ENCODE results near the gene LRFN2. TPM values are rescaled to one million over a fixed set of nuclear protein-coding genes. Genes with fewer than 3 reads are reported as not detected.

LRFN2 gene
- total and polyA plus RNA-seq, 2 of the 8 experiments (the other 6 are each of a cell fraction or from before 2014, with no cell fraction given) = 2.3 TPM

- no peak overlapping the region for H3K9ac ChIP-seq (replicated peaks in 1 of 4; ENCODE audit: extremely low read depth in 1 of 4, low read depth in 3 of 4, low read length in 3 of 4)
- H2BK15ac ChIP-seq (ENCODE audit: low read length) = no peak overlapping the region
- no peaks in the 10 kb centered on the region for H4K20me1 ChIP-seq (replicated peaks in 1 of 2; ENCODE audit: control insufficient read depth in 1 of 2, insufficient read depth in 2 of 2, low read length in 2 of 2)
- no peaks in the 10 kb centered on the region for H3K79me2 ChIP-seq (ENCODE audit: control insufficient read depth in 1 of 2, insufficient read depth in 2 of 2, low read length in 2 of 2)
- H3K9me3 ChIP-seq (ENCODE audit: insufficient read depth in 2 of 2, low read depth in 1 of 2, low read length in 1 of 2) = no peaks in the 10 kb centered on the region
- no peak overlapping the region for H4K8ac ChIP-seq (ENCODE audit: extremely low read depth, insufficient read depth, low read length)
- no peaks in the 10 kb centered on the region for H3K27me3 ChIP-seq (replicated peaks in 1 of 4; ENCODE audit: control insufficient read depth in 3 of 4, extremely low read depth in 1 of 4, insufficient read depth in 3 of 4, low read length in 3 of 4)
- no peak overlapping the region for H3K23ac ChIP-seq (ENCODE audit: insufficient read length)
- H3K23me2 ChIP-seq (ENCODE audit: low read depth, low read length) = no peaks in the 10 kb centered on the region; the same call in 1 of the 2 replicates
- peak overlapping the region; percentile 37; the same call in 1 of the 2 replicates for H2BK20ac ChIP-seq (ENCODE audit: low read length)
- H3K18ac ChIP-seq (ENCODE audit: extremely low read depth, low read length) = peak overlapping the region; percentile 63
- no peaks in the 10 kb centered on the region; the same call in 1 of the 2 replicates for H3K79me1 ChIP-seq (ENCODE audit: low read depth, low read length)
- peak overlapping the region; percentile 12 for H4K91ac ChIP-seq (replicated peaks; ENCODE audit: insufficient read length, low read length)
- no peak for DNase-seq (ENCODE audit: low read depth in 1 of 2, low spot score in 2 of 2)
- no peak overlapping the region for H4K5ac ChIP-seq (ENCODE audit: insufficient read length, low read depth, low read length)
- no peak overlapping the region; the same call in 1 of the 2 replicates for H2BK12ac ChIP-seq (ENCODE audit: low read depth, low read length)
- no peak for FAIRE-seq
- H3K56ac ChIP-seq (replicated peaks; ENCODE audit: insufficient read length, low read depth, low read length) = no peak overlapping the region
- H3K4ac ChIP-seq (replicated peaks; ENCODE audit: insufficient read length, low read depth, low read length) = no peak overlapping the region
- H2BK120ac ChIP-seq (replicated peaks; ENCODE audit: low read depth, low read length) = no peak overlapping the region
- H3K4me3 ChIP-seq (ENCODE audit: extremely low read depth in 1 of 4, insufficient read depth in 2 of 4, low read depth in 3 of 4, low read length in 4 of 4) = peak overlapping the region in 1 of 4 experiments; percentile 34; a peak in 1 of 8 replicates
- peak overlapping the region; percentile 62 to 68; a peak in 3 of 4 replicates for H3K4me2 ChIP-seq (ENCODE audit: insufficient read depth in 1 of 2, low read depth in 2 of 2, low read length in 2 of 2)
- CTCF ChIA-PET (ENCODE audit: partially characterized antibody) = interaction anchor here (0.9 to 1.8 kb wide), 5 partner anchors 12 to 239 kb away, joined by 3 to 7 read pairs (median 3); no protein-coding TSS in a partner anchor
- H3K36me3 ChIP-seq (ENCODE audit: control insufficient read depth in 2 of 4, insufficient read depth in 4 of 4, low read length in 3 of 4) = no peaks in the 10 kb centered on the region
- POLR2A ChIA-PET (ENCODE audit: partially characterized antibody) = no interaction called here
- H3K4me1 ChIP-seq (replicated peaks in 1 of 4; ENCODE audit: control insufficient read depth in 3 of 4, insufficient read depth in 4 of 4, low read length in 3 of 4) = peaks cover 14 to 40% (median 32%) of the 10 kb centered on the region in 4 experiments
- H3K27ac ChIP-seq (ENCODE audit: low read depth, low read length) = no peak overlapping the region
- 65% methylated on average over 6 of the region's 6 CpGs; no CpG with 5 or more reads in 1 of the 2 experiments for WGBS, 2 experiments (ENCODE audit: extremely low coverage in 1 of 2, insufficient coverage in 1 of 2, insufficient read length in 1 of 2, insufficient replicate concordance in 2 of 2, low coverage in 1 of 2, low lambda C conversion rate in 2 of 2, missing lambda C conversion rate in 1 of 2)
- H2AFZ ChIP-seq (ENCODE audit: low read length) = no peak overlapping the region
- H2BK5ac ChIP-seq (ENCODE audit: low read depth, low read length) = peak overlapping the region; percentile 69; the same call in 1 of the 2 replicates
- H3K14ac ChIP-seq (ENCODE audit: insufficient read length) = no peak overlapping the region
- peak overlapping the region; percentile 43; the same call in 1 of the 2 replicates for H2AK5ac ChIP-seq (ENCODE audit: low read depth, low read length)
- TF ChIP-seq HDAC2 (IDR thresholded peaks at IDR 0.05; ENCODE audit: borderline replicate concordance in 1 of 2, low read depth in 2 of 2, low read length in 2 of 2) = peak in 1 of 2 experiments; percentile 92; a peak in 1 of 4 replicates
These were observed 62.2 kb downstream of the LRFN2 start for GRCh38 chr6:40524797-40525585.

Data from H1 (cell line).